ENCODE measurements around the gene VTCN1. TPM values are rescaled to one million over a fixed set of nuclear protein-coding genes. Genes with fewer than 3 reads are reported as not detected.
"Not testable (repeated sequence)": the region's sequence is repeated elsewhere in the genome, so short reads cannot be mapped to it uniquely, and the experiment has no call there.

The VTCN1 gene
- total RNA-seq, 2 donors from 2014 or later: 4.0 to 7.8 TPM

- Histone ChIP-seq H3K9me3 (no peaks in the 10 kb centered on the region), H3K36me3 (no peaks in the 10 kb centered on the region), H3K27ac (no peak overlapping the region), H3K4me3 (no peak overlapping the region), H3K4me1 (replicated peaks) (no peaks in the 10 kb centered on the region), H3K27me3 (replicated peaks; ENCODE audit: insufficient read depth) (no peaks in the 10 kb centered on the region)
- TF ChIP-seq POLR2A (IDR thresholded peaks at IDR 0.05) (no peak), CTCF (IDR thresholded peaks at IDR 0.05) (no peak), POLR2AphosphoS5 (IDR thresholded peaks at IDR 0.05) (no peak)
- intact Hi-C loops (cut with DNase I): no loop called here
- DNase-seq (ENCODE audit: low spot score): no peak
These were observed 43.3 kb downstream of the VTCN1 start for GRCh38 chr1:117167402-117167801.

- 90% methylated on average over 2 of the region's 2 CpGs for WGBS
- DNase-seq (ENCODE audit: low spot score): no peak
- TF ChIP-seq CTCF (IDR thresholded peaks at IDR 0.05) (no peak), POLR2AphosphoS5 (IDR thresholded peaks at IDR 0.05) (no peak), POLR2A (IDR thresholded peaks at IDR 0.05) (no peak)
These were observed 44.7 kb downstream of the VTCN1 start for GRCh38 chr1:117166076-117166475.

GRCh38 chr1:117164209-117164608, 46.5 kb downstream of the VTCN1 start:
- intact Hi-C loops (cut with DNase I): no loop called here
- TF ChIP-seq POLR2A (IDR thresholded peaks at IDR 0.05): no peak

More at GRCh38 chr1:117166076-117166475, 44.7 kb downstream of the VTCN1 start:
- intact Hi-C loops (cut with DNase I): no loop called here
- Histone ChIP-seq H3K36me3 (no peaks in the 10 kb centered on the region), H3K4me3 (no peak overlapping the region), H3K9me3 (no peaks in the 10 kb centered on the region), H3K27ac (no peak overlapping the region), H3K27me3 (replicated peaks; ENCODE audit: insufficient read depth) (no peaks in the 10 kb centered on the region), H3K4me1 (replicated peaks) (no peaks in the 10 kb centered on the region)

GRCh38 chr1:117162816-117163215, 47.9 kb downstream of the VTCN1 start:
- no peak overlapping the region for H3K27ac ChIP-seq
- 91% methylated on average over 6 of the region's 6 CpGs for WGBS
- intact Hi-C loops (cut with DNase I): no loop called here

More at GRCh38 chr1:117164209-117164608, 46.5 kb downstream of the VTCN1 start:
- DNase-seq (ENCODE audit: low spot score): no peak
- Histone ChIP-seq H3K27me3 (replicated peaks; ENCODE audit: insufficient read depth) (no peaks in the 10 kb centered on the region), H3K4me1 (replicated peaks) (no peaks in the 10 kb centered on the region), H3K9me3 (no peaks in the 10 kb centered on the region), H3K27ac (no peak overlapping the region), H3K36me3 (no peaks in the 10 kb centered on the region), H3K4me3 (no peak overlapping the region)
- 51% methylated on average over 4 of the region's 4 CpGs for WGBS

GRCh38 chr1:117161887-117162286, 48.8 kb downstream of the VTCN1 start:
- Histone ChIP-seq H3K9me3 (no peaks in the 10 kb centered on the region), H3K27me3 (replicated peaks; ENCODE audit: insufficient read depth) (no peaks in the 10 kb centered on the region), H3K4me3 (no peak overlapping the region), H3K27ac (no peak overlapping the region), H3K4me1 (replicated peaks) (no peaks in the 10 kb centered on the region), H3K36me3 (no peaks in the 10 kb centered on the region)
- intact Hi-C loops (cut with DNase I): no loop called here
- no peak for DNase-seq (ENCODE audit: low spot score)
- 29% methylated on average over 1 of the region's 1 CpG for WGBS
- TF ChIP-seq POLR2AphosphoS5 (IDR thresholded peaks at IDR 0.05) (no peak), CTCF (IDR thresholded peaks at IDR 0.05) (no peak), POLR2A (IDR thresholded peaks at IDR 0.05) (no peak)

More at GRCh38 chr1:117162816-117163215, 47.9 kb downstream of the VTCN1 start:
- DNase-seq (ENCODE audit: low spot score): no peak
- H3K27me3 ChIP-seq (replicated peaks; ENCODE audit: insufficient read depth): no peaks in the 10 kb centered on the region
- no peaks in the 10 kb centered on the region for H3K9me3 ChIP-seq
- no peak for TF ChIP-seq POLR2A (IDR thresholded peaks at IDR 0.05)
- TF ChIP-seq POLR2AphosphoS5 (IDR thresholded peaks at IDR 0.05): no peak
- TF ChIP-seq CTCF (IDR thresholded peaks at IDR 0.05): no peak
- no peaks in the 10 kb centered on the region for H3K36me3 ChIP-seq
- H3K4me3 ChIP-seq: no peak overlapping the region
- H3K4me1 ChIP-seq (replicated peaks): no peaks in the 10 kb centered on the region

- H3K36me3 ChIP-seq; H3K9me3 ChIP-seq; H3K27ac ChIP-seq; H3K4me1 ChIP-seq (replicated peaks); DNase-seq (ENCODE audit: low spot score); intact Hi-C loops (cut with DNase I); H3K4me3 ChIP-seq; H3K27me3 ChIP-seq (replicated peaks; ENCODE audit: insufficient read depth): not testable (repeated sequence)
- 91% methylated on average over 5 of the region's 5 CpGs for WGBS
These were observed 59.4 kb downstream of the VTCN1 start for GRCh38 chr1:117151305-117151704.

All from prostate gland (tissue), 2 donors.